GM23248 (cell line): ENCODE measurements around the gene KREMEN2. TPM values are rescaled to one million over a fixed set of nuclear protein-coding genes. Genes with fewer than 3 reads are reported as not detected.
A peak's percentile ranks its signal among the peaks of the same experiment; 100 is the strongest.

Experiments used
- DNase-seq: peaks from one replicate; pipeline ENCODE4 v3.0.0-alpha.2; 2015
- H2AFZ ChIP-seq: fragments of 200-600 bp; sonication (generic); 2 replicates; pipeline ENCODE4 v1.6.1; 2016; ENCODE audit warnings: antibody characterized with exemption
- H3F3A ChIP-seq: fragments of 200-600 bp; sonication (generic); 2 replicates; pipeline ENCODE4 v1.6.1; 2016; ENCODE audit warnings: mild to moderate bottlenecking, antibody characterized with exemption, mixed run types; ENCODE audit not compliant: insufficient read depth
- H3K27ac ChIP-seq: fragments of 200-600 bp; sonication (generic); 2 replicates; pipeline ENCODE4 v1.5.1; 2016; ENCODE audit warnings: mild to moderate bottlenecking
- H3K27me3 ChIP-seq: fragments of 200-600 bp; sonication (generic); replicated peaks from 2 replicates; pipeline ENCODE4 v1.6.1; 2016; ENCODE audit warnings: mild to moderate bottlenecking; ENCODE audit not compliant: insufficient read depth
- H3K36me3 ChIP-seq: fragments of 200-600 bp; sonication (generic); 2 replicates; pipeline ENCODE4 v1.6.1; 2016; ENCODE audit warnings: low read depth, mild to moderate bottlenecking
- H3K4me1 ChIP-seq: fragments of 200-600 bp; sonication (generic); 2 replicates; pipeline ENCODE4 v1.6.1; 2016; ENCODE audit warnings: mild to moderate bottlenecking; ENCODE audit not compliant: insufficient read depth
- H3K4me2 ChIP-seq: fragments of 200-600 bp; sonication (generic); one replicate; pipeline ENCODE4 v1.6.1; 2016; ENCODE audit warnings: mild to moderate bottlenecking; ENCODE audit not compliant: unreplicated experiment
- H3K4me3 ChIP-seq: fragments of 200-600 bp; sonication (generic); 2 replicates; pipeline ENCODE4 v1.5.1; 2016; ENCODE audit warnings: mild to moderate bottlenecking
- H3K79me2 ChIP-seq: fragments of 200-600 bp; sonication (generic); 2 replicates; pipeline ENCODE4 v1.6.1; 2016; ENCODE audit warnings: mild to moderate bottlenecking; ENCODE audit not compliant: insufficient read depth
- H3K9ac ChIP-seq: fragments of 200-600 bp; sonication (generic); 2 replicates; pipeline ENCODE4 v1.6.1; 2016; ENCODE audit warnings: mild to moderate bottlenecking
- H3K9me2 ChIP-seq: fragments of 200-600 bp; sonication (generic); 2 replicates; pipeline ENCODE4 v1.6.1; 2016; ENCODE audit warnings: mixed run types, mild to moderate bottlenecking, moderate library complexity; ENCODE audit not compliant: insufficient read depth
- H3K9me3 ChIP-seq: fragments of 200-600 bp; sonication (generic); one replicate; pipeline ENCODE4 v1.6.1; 2017; ENCODE audit warnings: low read depth
- H4K20me1 ChIP-seq: fragments of 200-600 bp; sonication (generic); 2 replicates; pipeline ENCODE4 v1.6.0; 2016; ENCODE audit not compliant: insufficient read depth
- EZH2 ChIP-seq: fragments of 200-600 bp; sonication (generic); IDR thresholded peaks from 2 replicates; pipeline ENCODE4 v1.6.1; 2018; ENCODE audit warnings: antibody characterized with exemption, mild to moderate bottlenecking; ENCODE audit not compliant: insufficient read depth, poor library complexity, severe bottlenecking
- EZH2phosphoT487 ChIP-seq: fragments of 200-600 bp; sonication (generic); IDR thresholded peaks from 2 replicates; pipeline ENCODE4 v1.6.1; 2018; ENCODE audit warnings: antibody characterized with exemption, moderate library complexity, mild to moderate bottlenecking, low read depth; ENCODE audit not compliant: insufficient read depth
- whole genome bisulfite sequencing, 2 experiments: methylation state at CpG; one replicate each; pipeline ENCODE4 v1.1.6; 2015 to 2017; ENCODE audit warnings: low lambda C conversion rate in 2 of 2, low coverage in 1 of 2; ENCODE audit errors: missing lambda C conversion rate in 2 of 2; 5-methylcytosine and 5-hydroxymethylcytosine counted together
- in situ Hi-C: fragments of 300-500 bp; cut with MboI; formaldehyde crosslinking; loops from 2 replicates; pipeline ENCODE4 v1.15.0; 2020
- polyA plus RNA-seq: library from polyadenylated mRNA; unstranded; fragments of >200 nt; fragmentation: Nextera tagmentation; extraction: Ambion mirVana; gene quantifications from 2 replicates; pipeline ENCODE4 v1.2.1, GENCODE V29; 2016
- total RNA-seq: library from RNA; depleted of rRNA; stranded (reverse); fragments of >200 nt; shearing (Covaris generic); gene quantifications from 2 replicates; pipeline ENCODE4 v1.2.3, GENCODE V29; 2014

KREMEN2 gene
- total and polyA plus RNA-seq, 2 experiments from 2014 or later = not detected

GRCh38 chr16:2982402-2982801 is 18.3 kb downstream of the KREMEN2 start:
- in situ Hi-C loops = no loop called here

GRCh38 chr16:2983706-2984136 is 19.6 kb downstream of the KREMEN2 start:
- peak overlapping the region; percentile 55 for H3K4me2 ChIP-seq
- H4K20me1 ChIP-seq = no peaks in the 10 kb centered on the region
- TF ChIP-seq EZH2phosphoT487 (no peak), EZH2 (no peak)
- H3K9me3 ChIP-seq = no peaks in the 10 kb centered on the region
- H3K27ac ChIP-seq = 0 out of 2 replicates have a peak overlapping the region, but pooled peaks have one; percentile 18
- H2AFZ ChIP-seq = peak overlapping the region; percentile 50
- H3K9me2 ChIP-seq = no peaks in the 10 kb centered on the region
- in situ Hi-C loops = no loop called here
- H3F3A ChIP-seq = no peaks in the 10 kb centered on the region
- no peaks in the 10 kb centered on the region for H3K79me2 ChIP-seq
- peak; percentile 93 for DNase-seq
- H3K4me3 ChIP-seq = peak overlapping the region; percentile 43; the same call in 1 of the 2 replicates
- peak overlapping the region; percentile 51 for H3K9ac ChIP-seq
- H3K27me3 ChIP-seq = no peaks in the 10 kb centered on the region
- WGBS, 2 experiments = 10 to 13% methylated on average over 29 to 35 of the region's 42 CpGs
- no peaks in the 10 kb centered on the region for H3K4me1 ChIP-seq
- no peaks in the 10 kb centered on the region for H3K36me3 ChIP-seq

More at GRCh38 chr16:2982402-2982801, 18.3 kb downstream of the KREMEN2 start:
- Histone ChIP-seq H3K9me3 (no peaks in the 10 kb centered on the region), H3K4me3 (no peak overlapping the region), H3K27ac (no peak overlapping the region), H2AFZ (no peak overlapping the region), H3K4me2 (no peak overlapping the region), H3K4me1 (no peaks in the 10 kb centered on the region), H4K20me1 (no peaks in the 10 kb centered on the region), H3K79me2 (no peaks in the 10 kb centered on the region), H3K9ac (no peak overlapping the region), H3K36me3 (no peaks in the 10 kb centered on the region), H3K9me2 (no peaks in the 10 kb centered on the region), H3F3A (no peaks in the 10 kb centered on the region), H3K27me3 (no peaks in the 10 kb centered on the region)
- TF ChIP-seq EZH2 = no peak
- TF ChIP-seq EZH2phosphoT487 = no peak
- no peak for DNase-seq
- 99% methylated on average over 5 of the region's 5 CpGs for WGBS, 2 experiments

DNA sequence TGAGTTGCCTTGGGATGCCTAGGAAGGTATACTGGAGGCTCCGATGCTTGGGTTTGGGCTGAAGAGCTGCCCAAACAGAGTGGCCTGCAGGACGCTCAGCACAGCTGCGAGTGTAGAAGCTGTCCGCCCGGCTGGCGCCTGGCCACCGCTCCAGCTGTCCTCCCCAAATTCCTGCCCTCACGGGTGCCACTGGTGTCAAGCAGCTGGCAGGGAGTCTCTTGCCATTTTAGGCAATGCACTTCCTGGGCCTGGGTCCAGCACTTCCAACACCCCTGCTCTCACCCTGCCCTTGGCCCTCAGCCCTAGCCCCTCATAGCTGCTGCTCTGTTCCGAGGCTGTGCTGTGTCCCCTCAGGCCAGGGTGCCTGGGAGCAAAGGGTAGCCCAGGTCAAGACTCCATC is 21.4 kb downstream of the KREMEN2 start:
- Histone ChIP-seq H3K9me3 (no peaks in the 10 kb centered on the region), H3K27me3 (no peaks in the 10 kb centered on the region; the same call in 1 of the 2 replicates), H3K4me3 (no peak overlapping the region), H3K9me2 (no peaks in the 10 kb centered on the region), H3K79me2 (no peaks in the 10 kb centered on the region), H3K9ac (no peak overlapping the region), H2AFZ (no peak overlapping the region), H3K36me3 (no peaks in the 10 kb centered on the region), H3F3A (no peaks in the 10 kb centered on the region), H3K4me2 (no peak overlapping the region), H4K20me1 (no peaks in the 10 kb centered on the region), H3K4me1 (no peaks in the 10 kb centered on the region), H3K27ac (no peak overlapping the region)
- no peak for TF ChIP-seq EZH2phosphoT487
- no peak for TF ChIP-seq EZH2
- in situ Hi-C loops = no loop called here
- DNase-seq = no peak
- 86 to 90% methylated on average over 7 to 8 of the region's 9 CpGs for WGBS, 2 experiments

- Histone ChIP-seq H3K27ac (no peak overlapping the region), H3K4me2 (no peak overlapping the region), H3K36me3 (no peaks in the 10 kb centered on the region), H2AFZ (no peak overlapping the region), H4K20me1 (no peaks in the 10 kb centered on the region), H3K9ac (no peak overlapping the region), H3K4me1 (no peaks in the 10 kb centered on the region), H3F3A (no peaks in the 10 kb centered on the region), H3K9me2 (no peaks in the 10 kb centered on the region), H3K9me3 (no peaks in the 10 kb centered on the region), H3K4me3 (no peak overlapping the region), H3K27me3 (no peaks in the 10 kb centered on the region; the same call in 1 of the 2 replicates), H3K79me2 (no peaks in the 10 kb centered on the region)
- in situ Hi-C loops = no loop called here
- no peak for TF ChIP-seq EZH2phosphoT487
- no peak for TF ChIP-seq EZH2
- no peak for DNase-seq
- WGBS, 2 experiments = 81 to 86% methylated on average over 15 of the region's 15 CpGs
These were observed 21.8 kb downstream of the KREMEN2 start for GRCh38 chr16:2985893-2986355.
